Measurements from ENCODE around the gene ATCAY. TPM values are rescaled to one million over a fixed set of nuclear protein-coding genes. Genes with fewer than 3 reads are reported as not detected.
"Not testable (repeated sequence)": the region's sequence is repeated elsewhere in the genome, so short reads cannot be mapped to it uniquely, and the experiment has no call there.

ATCAY gene
- total RNA-seq, 4 donors from 2014 or later, result 0.10 TPM; not detected in 3

DNA sequence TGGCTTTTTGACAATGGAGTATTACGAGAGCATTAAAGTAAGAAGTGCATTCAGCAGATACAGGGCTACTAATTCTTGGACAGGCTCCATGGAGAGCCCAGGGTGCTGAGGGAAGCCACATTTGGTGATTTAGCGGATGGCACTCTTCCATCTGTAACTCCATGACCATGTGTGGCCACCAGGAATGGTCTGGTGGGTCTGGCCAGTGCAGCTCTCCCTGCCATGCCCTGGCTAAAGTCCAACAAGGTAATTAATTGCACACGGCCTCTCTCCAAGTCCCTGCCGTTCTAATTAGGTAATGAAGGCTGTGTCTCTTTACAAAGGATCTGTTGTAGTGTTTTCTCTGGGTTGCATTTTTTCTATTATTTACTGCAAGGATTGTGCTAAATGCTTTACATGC, 7.3 kb upstream of the ATCAY start:
- DNase-seq, result no peak
- Histone ChIP-seq H3K27ac (no peak overlapping the region), H3K4me3 (replicated peaks in 1 of 3) (no peak overlapping the region), H3K9me3 (no peaks in the 10 kb centered on the region), H3K4me1 (peaks cover 0 to 5% of the 10 kb centered on the region in 2 donors), H3K27me3 (peaks cover 12% of the 10 kb centered on the region), H3K36me3 (no peaks in the 10 kb centered on the region)
- 60 to 73% methylated on average over 4 of the region's 4 CpGs for WGBS, 2 donors
- TF ChIP-seq, protein P1, sequence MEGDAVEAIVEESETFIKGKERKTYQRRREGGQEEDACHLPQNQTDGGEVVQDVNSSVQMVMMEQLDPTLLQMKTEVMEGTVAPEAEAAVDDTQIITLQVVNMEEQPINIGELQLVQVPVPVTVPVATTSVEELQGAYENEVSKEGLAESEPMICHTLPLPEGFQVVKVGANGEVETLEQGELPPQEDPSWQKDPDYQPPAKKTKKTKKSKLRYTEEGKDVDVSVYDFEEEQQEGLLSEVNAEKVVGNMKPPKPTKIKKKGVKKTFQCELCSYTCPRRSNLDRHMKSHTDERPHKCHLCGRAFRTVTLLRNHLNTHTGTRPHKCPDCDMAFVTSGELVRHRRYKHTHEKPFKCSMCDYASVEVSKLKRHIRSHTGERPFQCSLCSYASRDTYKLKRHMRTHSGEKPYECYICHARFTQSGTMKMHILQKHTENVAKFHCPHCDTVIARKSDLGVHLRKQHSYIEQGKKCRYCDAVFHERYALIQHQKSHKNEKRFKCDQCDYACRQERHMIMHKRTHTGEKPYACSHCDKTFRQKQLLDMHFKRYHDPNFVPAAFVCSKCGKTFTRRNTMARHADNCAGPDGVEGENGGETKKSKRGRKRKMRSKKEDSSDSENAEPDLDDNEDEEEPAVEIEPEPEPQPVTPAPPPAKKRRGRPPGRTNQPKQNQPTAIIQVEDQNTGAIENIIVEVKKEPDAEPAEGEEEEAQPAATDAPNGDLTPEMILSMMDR (IDR thresholded peaks at IDR 0.05), result no peak
- no peak for TF ChIP-seq POLR2A (IDR thresholded peaks at IDR 0.05)
- intact Hi-C loops (cut with DNase I), result no loop called here

DNA sequence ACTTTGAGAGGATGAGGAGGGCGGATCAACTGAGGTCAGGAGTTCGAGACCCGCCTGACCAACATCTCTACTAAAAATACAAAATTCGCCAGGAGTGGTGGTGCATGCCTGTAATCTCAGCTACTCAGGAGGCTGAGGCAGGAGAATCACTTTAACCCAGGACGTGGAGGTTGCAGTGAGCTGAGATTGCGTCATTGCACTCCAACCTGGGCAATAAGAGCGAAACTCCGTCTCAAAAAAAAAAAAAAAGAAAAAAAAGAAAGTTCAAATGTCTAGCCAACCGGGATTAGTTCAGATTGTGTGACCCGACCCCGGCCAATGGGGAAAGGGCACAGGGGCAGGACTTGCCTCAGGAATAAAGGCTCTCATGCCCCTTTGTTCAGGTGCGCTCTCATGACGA, 5.8 kb upstream of the ATCAY start:
- H3K4me1 ChIP-seq; intact Hi-C loops (cut with DNase I); H3K27ac ChIP-seq; H3K36me3 ChIP-seq; H3K9me3 ChIP-seq; H3K27me3 ChIP-seq; DNase-seq; H3K4me3 ChIP-seq (replicated peaks in 1 of 3): not testable (repeated sequence)
- WGBS, 2 donors, result 64 to 66% methylated on average over 13 of the region's 13 CpGs

DNA sequence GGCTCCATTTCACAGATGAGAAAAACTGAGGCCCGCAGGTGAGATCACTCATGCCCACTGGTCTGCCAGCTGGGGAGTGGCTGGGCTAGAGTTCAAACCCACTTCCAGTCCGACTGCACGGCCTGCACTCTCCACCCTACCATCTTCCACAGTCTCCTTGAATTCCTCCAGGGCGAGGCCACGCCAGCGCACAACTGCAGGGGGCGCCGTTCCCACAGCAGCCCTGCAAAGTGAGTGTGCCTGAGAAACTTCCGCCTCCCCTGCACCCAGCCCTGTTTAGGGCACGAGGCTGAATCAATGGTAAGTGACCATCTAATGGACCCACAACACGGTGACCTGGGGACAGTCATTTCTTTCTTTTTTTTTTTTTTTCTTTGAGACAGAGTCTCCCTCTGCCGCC, 829 bp upstream of the ATCAY start:
- Histone ChIP-seq H3K36me3 (no peaks in the 10 kb centered on the region), H3K9me3 (no peaks in the 10 kb centered on the region), H3K27ac (no peak overlapping the region), H3K27me3 (peaks cover 9% of the 10 kb centered on the region), H3K4me3 (replicated peaks in 1 of 3) (no peak overlapping the region), H3K4me1 (no peaks in the 10 kb centered on the region)
- DNase-seq, result no peak
- WGBS, 2 donors, result 59 to 61% methylated on average over 12 of the region's 12 CpGs
- intact Hi-C loops (cut with DNase I), result no loop called here
- TF ChIP-seq, protein P1 (IDR thresholded peaks at IDR 0.05), result no peak
- no peak for TF ChIP-seq POLR2A (IDR thresholded peaks at IDR 0.05)

DNA sequence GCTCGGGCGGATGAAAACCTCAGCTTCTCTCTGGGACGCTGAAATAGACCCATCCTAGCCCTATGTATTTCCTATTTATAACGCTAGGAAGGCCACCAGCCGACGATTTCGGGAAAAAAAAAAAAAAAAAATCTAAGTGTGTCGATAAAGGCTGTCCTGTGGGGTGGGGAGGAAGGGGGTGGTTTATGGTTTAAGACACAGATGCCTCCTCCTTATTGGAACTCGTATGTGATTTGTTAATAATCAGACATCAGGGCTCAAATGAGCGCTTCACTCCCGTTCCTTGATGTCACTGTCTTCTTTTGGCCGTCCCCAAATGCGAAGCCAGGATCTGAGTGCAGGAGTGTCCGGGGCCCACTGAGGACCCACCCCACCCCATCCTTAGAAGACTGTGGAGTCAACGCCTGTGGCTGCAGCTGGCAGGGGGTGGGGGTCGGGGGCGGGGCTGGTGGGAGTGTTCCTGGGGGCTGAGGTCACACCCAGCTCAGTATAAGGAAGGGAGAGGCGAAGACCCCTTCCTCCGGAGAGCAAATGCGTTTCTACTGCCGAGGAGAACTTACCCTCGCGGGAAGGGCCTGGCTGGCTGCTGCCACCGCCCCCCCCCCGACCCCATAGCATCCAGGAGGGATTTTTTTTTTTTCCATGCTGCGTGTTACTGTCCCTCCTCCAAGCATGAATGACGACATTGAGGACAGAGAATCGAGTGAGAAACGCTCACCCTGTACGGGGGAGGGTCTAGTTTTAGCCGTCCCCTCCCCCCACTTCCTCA, 971 bp downstream of the ATCAY start:
- no peak for DNase-seq
- H3K36me3 ChIP-seq, result no peaks in the 10 kb centered on the region
- TF ChIP-seq, protein P1 (IDR thresholded peaks at IDR 0.05), result no peak
- no peak for TF ChIP-seq POLR2A (IDR thresholded peaks at IDR 0.05)
- H3K27ac ChIP-seq, result no peak overlapping the region
- 2 to 3% methylated on average over 23 to 29 of the region's 31 CpGs for WGBS, 2 donors
- intact Hi-C loops (cut with DNase I), result no loop called here
- no peaks in the 10 kb centered on the region for H3K9me3 ChIP-seq
- no peaks in the 10 kb centered on the region for H3K4me1 ChIP-seq
- no peak overlapping the region for H3K4me3 ChIP-seq (replicated peaks in 1 of 3)
- H3K27me3 ChIP-seq, result peaks cover 9% of the 10 kb centered on the region

DNA sequence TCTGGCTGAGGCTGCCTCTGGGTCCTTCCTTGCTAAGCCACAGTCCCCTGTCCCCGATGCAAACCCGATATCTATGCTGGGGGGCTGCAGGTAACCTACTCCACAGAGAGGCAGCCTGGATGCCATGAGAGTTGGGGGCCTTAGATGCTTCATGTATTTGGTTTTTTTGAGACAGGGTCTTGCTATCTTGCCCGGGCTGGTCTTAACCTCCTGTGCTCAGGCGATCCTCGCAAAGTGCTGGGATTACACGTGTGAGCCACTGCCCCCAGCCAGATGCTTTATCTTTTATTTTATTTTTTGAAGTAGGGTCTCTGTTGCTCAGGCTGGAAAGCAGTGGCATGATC, 1.5 kb downstream of the ATCAY start:
- no peak for DNase-seq
- peaks cover 9% of the 10 kb centered on the region for H3K27me3 ChIP-seq
- TF ChIP-seq, protein P1 (IDR thresholded peaks at IDR 0.05), result no peak
- no peak for TF ChIP-seq POLR2A (IDR thresholded peaks at IDR 0.05)
- intact Hi-C loops (cut with DNase I), result no loop called here
- H3K4me3 ChIP-seq (replicated peaks in 1 of 3), result no peak overlapping the region
- H3K4me1 ChIP-seq, result no peaks in the 10 kb centered on the region
- WGBS, 2 donors, result 15 to 26% methylated on average over 6 of the region's 6 CpGs
- no peak overlapping the region for H3K27ac ChIP-seq
- no peaks in the 10 kb centered on the region for H3K36me3 ChIP-seq
- no peaks in the 10 kb centered on the region for H3K9me3 ChIP-seq
